Retinal pigment epithelial cell (primary cell): ENCODE data around the gene CAND1.
A peak's percentile ranks its signal among the peaks of the same experiment; 100 is the strongest.

Experiments used
- DNase-seq: peaks from one replicate; pipeline ENCODE4 v3.0.0-alpha.2; 2010; ENCODE audit warnings: low read depth
- H3K4me3 ChIP-seq: 2 replicates; pipeline ENCODE4 v1.5.1; 2011; ENCODE audit warnings: mild to moderate bottlenecking, low read length, control low read depth, moderate library complexity
- TF ChIP-seq, protein P1 (sequence below): conservative IDR thresholded peaks from 2 replicates; pipeline ENCODE4 v1.5.1; 2011; ENCODE audit warnings: low read depth, low read length, control low read depth, inconsistent platforms

CAND1 gene

DNA sequence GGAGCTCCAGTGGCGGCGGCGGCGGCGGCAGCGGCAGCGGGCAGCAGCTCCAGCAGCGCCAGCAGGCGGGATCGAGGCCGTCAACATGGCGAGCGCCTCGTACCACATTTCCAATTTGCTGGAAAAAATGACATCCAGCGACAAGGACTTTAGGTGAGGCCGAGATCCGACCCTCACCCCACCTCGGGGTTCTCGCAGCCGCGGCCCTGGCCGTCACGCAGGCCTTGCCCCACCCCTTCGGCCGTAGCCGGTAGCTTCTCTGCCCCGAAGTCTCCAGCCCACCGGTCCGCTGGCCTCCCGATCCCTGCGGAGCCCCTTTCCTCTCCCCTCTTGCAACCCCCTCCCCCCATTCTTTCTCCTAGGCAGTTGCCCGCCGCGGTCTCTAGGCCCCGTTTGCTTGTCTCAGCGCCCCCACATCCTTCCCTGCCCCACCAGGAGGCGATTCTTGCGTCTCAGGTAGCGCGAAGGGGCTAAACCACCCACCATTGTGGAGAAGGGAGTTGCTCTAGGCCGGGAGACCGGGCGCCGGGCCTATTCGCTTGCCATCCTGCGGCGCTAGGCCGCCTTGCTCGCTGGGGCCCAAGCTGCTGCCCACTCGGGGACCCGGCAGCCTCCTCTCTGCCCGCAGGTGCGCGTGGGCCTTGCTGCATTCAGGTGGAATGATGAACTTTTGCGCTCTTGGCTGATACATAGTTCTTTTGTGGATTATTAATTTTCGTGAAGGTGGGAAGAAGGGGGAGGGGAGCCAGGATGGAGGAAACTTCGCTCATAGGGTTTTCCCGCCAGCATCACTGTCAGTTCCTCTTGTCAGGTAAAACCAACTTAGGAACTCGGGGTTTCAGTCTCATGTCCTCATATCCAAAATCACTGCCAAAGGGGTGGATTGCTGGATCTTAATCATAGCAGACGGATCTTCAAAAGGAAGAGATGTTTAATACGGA lies 745 bp downstream of the CAND1 start:
- TF ChIP-seq, protein P1, sequence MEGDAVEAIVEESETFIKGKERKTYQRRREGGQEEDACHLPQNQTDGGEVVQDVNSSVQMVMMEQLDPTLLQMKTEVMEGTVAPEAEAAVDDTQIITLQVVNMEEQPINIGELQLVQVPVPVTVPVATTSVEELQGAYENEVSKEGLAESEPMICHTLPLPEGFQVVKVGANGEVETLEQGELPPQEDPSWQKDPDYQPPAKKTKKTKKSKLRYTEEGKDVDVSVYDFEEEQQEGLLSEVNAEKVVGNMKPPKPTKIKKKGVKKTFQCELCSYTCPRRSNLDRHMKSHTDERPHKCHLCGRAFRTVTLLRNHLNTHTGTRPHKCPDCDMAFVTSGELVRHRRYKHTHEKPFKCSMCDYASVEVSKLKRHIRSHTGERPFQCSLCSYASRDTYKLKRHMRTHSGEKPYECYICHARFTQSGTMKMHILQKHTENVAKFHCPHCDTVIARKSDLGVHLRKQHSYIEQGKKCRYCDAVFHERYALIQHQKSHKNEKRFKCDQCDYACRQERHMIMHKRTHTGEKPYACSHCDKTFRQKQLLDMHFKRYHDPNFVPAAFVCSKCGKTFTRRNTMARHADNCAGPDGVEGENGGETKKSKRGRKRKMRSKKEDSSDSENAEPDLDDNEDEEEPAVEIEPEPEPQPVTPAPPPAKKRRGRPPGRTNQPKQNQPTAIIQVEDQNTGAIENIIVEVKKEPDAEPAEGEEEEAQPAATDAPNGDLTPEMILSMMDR, result peak; percentile 1
- peak; percentile 3 for DNase-seq
- peak overlapping the region; percentile 92 for H3K4me3 ChIP-seq

DNA sequence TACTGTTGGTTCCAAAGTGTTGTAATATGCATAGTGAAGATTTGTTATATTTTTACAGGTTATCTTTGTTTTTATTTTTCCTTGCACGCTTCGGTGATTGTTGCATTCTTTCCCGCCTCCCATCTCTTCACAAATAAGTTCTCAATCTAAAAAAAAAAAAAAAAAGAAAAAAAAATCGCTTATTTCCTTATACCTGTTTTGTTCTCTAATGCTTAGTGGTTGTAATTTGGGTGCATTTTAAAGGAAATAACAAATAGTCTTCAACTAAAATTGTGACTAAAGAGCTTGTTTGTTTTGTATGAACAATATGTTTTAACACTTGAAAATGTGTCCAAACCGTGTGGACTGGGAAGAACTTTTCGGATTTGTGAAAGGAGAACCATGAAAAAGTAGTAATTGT lies 1.5 kb downstream of the CAND1 start:
- peak overlapping the region; percentile 92 for H3K4me3 ChIP-seq
- TF ChIP-seq, protein P1, result no peak
- no peak for DNase-seq

DNA sequence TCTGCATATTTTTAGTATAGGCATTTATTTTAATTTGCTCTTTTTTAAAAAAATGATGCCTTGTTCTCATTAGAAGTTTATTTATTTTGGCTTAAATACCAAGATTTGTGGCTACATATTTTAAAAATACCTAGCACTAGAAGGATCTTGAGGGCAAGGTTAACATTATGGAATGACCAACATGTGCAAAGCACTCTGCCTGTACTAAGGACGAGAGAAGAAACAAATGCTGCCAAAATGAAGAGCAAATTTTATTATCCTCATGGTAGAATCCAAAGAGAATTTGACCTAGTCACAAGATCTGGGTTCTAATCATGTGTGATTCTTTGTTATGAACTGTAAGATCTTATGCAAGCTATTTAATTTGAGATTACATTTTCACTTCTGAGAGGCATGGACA lies 2.8 kb downstream of the CAND1 start:
- H3K4me3 ChIP-seq, result peak overlapping the region; percentile 92
- TF ChIP-seq, protein P1, result no peak
- peak; percentile 13 for DNase-seq

DNA sequence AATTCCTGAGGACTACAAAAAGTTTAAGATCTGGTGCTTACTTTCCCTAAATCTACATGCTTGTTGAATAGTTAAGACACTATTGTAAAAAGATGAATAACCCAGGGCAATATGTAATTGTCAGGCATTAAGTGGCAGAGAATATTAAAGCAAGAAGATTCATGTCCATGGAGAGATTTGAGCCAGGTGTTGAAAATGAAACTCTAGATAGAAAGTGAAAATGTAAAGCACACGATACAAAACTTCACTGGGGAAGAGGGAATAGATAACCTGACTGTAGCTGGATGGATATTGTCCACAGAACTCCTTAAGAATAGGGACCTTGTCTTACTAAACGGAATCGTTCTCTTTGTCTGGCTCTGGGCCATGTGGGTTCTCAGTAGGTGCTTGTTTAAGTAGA lies 5.0 kb downstream of the CAND1 start:
- TF ChIP-seq, protein P1, result no peak
- DNase-seq, result no peak
- no peak overlapping the region for H3K4me3 ChIP-seq

DNA sequence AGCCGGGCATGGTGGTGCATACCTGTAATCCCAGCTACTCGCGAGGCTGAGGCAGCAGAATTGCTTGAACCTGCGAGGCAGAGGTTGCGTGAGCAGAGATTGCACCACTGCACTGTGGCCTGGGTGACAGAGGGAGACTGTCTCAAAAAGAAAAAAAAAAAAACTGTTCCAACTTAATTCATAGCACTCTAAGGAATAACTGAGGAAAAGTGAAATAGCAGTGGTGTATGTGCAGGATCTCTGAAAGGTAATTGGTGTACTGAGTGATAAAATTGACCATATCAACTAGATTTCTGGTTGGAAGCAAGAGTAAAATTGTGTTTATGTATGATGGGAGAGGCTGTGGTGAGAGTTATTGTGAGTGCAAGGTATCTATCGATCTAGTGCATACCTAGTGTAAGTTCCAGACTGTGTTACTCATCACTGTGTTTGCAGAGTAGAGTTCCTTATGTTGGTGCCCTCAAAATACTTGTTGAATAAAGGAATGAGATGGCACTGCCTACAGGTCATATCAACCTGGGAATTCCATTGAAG lies 6.3 kb downstream of the CAND1 start:
- TF ChIP-seq, protein P1, result no peak
- no peak overlapping the region for H3K4me3 ChIP-seq
- no peak for DNase-seq

DNA sequence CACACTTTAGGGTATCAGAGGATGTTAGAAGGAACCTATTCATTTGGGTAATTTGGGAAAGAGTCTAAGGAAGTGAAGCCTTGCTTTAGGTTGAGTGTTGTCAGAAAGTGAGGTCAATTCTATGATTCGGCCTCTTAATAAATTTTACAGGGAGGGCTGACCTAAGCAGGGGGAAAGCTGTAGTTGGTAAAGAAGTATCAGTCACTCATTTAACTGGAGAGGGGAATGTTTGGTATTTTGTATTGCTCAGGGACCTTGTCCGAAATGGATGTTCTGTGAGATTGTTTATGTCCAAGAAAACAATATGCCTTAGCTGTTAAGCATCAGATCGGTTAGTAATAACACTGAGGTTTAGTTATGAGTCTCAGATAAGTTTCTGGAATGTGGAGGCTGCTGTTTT lies 7.3 kb downstream of the CAND1 start:
- TF ChIP-seq, protein P1, result no peak
- DNase-seq, result no peak
- no peak overlapping the region for H3K4me3 ChIP-seq

DNA sequence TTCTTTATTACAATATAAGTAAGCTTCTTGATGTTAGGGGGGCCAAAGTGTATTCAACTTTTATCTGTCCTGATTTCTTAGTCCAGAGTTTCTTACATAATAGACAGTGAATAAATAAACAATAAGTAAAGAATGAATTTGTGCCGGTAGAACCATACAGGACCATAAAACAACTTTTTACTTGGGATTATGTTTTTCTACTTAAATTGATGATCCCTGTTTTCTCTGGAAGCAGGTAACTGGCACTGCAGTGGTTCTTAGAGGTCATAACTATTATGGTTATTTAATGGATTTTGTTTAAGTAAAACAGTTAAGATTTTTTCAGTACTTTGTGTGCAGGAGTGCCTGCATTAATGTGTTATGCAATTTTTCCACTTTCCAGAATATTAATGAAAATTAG lies 10.5 kb downstream of the CAND1 start:
- TF ChIP-seq, protein P1, result no peak
- H3K4me3 ChIP-seq, result no peak overlapping the region
- DNase-seq, result no peak
